ENCODE data around the gene MLX.
A peak's percentile ranks its signal among the peaks of the same experiment; 100 is the strongest.

MLX gene

DNA sequence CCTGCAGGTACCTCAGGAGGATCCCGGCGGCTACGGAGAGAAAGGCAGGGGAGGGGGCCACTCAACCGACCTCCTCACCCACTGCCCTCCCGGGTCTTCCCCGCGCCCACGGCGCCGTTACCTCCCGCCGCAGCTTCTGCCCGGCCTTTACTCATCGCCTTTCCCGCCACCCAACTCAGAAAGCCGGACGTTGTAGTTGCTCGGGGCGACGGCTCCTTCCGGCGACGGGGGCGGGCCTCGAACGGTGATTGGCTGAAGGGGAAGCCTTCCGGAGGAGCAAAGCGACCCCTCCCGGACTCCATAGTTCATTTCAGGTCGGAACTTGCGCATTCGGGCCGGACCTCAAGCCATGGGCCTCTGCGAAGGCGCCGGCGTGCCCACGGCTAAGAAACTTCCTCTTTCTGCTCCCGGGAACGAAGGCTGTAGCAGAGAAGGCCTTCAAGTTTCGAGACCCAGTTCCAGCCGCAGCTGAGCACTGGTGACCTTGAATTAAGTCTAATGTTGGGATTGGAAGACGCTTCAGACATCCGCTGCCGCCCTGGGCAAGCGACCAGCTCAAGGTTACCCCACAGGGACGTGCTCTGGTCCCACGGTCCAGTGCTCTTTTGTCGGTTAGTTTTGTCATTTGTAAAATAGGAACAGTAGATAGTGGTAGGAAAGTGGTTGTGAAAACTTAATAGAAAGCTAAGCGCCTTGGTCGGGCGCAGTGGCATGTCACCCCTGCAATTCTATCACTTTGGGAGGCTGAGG is 10.8 kb downstream of the MLX start, which contains the start of gene PSMC3IP:
TSS of gene PSMC3IP (minus strand) at position 198 of the 750 bp plus-strand sequence. CDS start at position 155, 43 bp downstream.
- TF ChIP-seq POLR2AphosphoS5 (IDR thresholded peaks at IDR 0.05; ENCODE audit: low read depth): peak; percentile 81
- peak; percentile 93 for TF ChIP-seq GABPA (IDR thresholded peaks at IDR 0.05; ENCODE audit: low read depth)
- peak; percentile 13 for TF ChIP-seq REST (IDR thresholded peaks at IDR 0.05; ENCODE audit: insufficient replicate concordance, low read depth)
- no peak for TF ChIP-seq SPI1 (IDR thresholded peaks at IDR 0.05; ENCODE audit: borderline replicate concordance, low read depth)
- TF ChIP-seq, protein P1, sequence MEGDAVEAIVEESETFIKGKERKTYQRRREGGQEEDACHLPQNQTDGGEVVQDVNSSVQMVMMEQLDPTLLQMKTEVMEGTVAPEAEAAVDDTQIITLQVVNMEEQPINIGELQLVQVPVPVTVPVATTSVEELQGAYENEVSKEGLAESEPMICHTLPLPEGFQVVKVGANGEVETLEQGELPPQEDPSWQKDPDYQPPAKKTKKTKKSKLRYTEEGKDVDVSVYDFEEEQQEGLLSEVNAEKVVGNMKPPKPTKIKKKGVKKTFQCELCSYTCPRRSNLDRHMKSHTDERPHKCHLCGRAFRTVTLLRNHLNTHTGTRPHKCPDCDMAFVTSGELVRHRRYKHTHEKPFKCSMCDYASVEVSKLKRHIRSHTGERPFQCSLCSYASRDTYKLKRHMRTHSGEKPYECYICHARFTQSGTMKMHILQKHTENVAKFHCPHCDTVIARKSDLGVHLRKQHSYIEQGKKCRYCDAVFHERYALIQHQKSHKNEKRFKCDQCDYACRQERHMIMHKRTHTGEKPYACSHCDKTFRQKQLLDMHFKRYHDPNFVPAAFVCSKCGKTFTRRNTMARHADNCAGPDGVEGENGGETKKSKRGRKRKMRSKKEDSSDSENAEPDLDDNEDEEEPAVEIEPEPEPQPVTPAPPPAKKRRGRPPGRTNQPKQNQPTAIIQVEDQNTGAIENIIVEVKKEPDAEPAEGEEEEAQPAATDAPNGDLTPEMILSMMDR (IDR thresholded peaks at IDR 0.05; ENCODE audit: insufficient read depth, low read length): peak; percentile 3
- peak; percentile 91 to 98 for DNase-seq (ENCODE audit: low read depth in 1 of 2, low spot score in 1 of 2)
- Histone ChIP-seq H3K27me3 (ENCODE audit: insufficient read depth, poor library complexity, severe bottlenecking) (no peaks in the 10 kb centered on the region), H3K4me3 (replicated peaks; ENCODE audit: insufficient read depth, low read length) (peak within 1 kb of the TSS; percentile 92), H3K27ac (replicated peaks) (peak within 1 kb of the TSS; percentile 94)

DNA sequence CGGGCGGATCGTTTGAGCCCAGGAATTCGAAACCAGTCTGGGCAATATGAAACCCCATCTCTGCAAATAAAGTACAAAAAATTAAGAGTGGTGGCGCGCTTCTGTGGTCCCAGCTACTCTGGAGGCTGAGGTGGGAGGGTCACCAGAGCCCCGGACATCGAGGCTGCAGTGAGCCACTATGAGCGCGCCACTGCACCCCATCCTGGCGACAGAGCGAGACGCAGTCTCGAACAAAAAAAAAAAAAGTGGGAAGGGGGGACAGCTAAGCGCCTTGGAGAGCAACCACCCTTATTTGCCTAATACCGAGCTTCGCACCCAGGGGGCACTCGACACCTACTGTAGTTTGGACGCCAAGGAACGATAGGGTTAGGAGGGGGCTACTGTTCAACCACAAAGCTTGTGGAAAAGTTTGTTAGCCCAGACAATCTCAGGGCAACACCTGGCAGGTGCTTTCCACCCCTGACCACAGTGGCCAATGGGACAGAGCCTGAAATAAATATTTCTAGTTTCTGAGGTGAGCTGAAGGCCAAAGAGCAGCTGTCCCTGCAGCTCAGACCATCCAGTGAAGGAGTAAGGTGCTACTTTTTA is 11.5 kb downstream of the MLX start:
- TF ChIP-seq, protein P1 (IDR thresholded peaks at IDR 0.05; ENCODE audit: insufficient read depth, low read length): peak; percentile 74
- TF ChIP-seq REST (IDR thresholded peaks at IDR 0.05; ENCODE audit: insufficient replicate concordance, low read depth) (peak; percentile 10), POLR2AphosphoS5 (IDR thresholded peaks at IDR 0.05; ENCODE audit: low read depth) (no peak)
- peak overlapping the region; percentile 37 for H3K4me3 ChIP-seq (replicated peaks; ENCODE audit: insufficient read depth, low read length)
- DNase-seq (ENCODE audit: low read depth in 1 of 2, low spot score in 1 of 2): peak in 1 of 2 experiments; percentile 84
- no peaks in the 10 kb centered on the region for H3K27me3 ChIP-seq (ENCODE audit: insufficient read depth, poor library complexity, severe bottlenecking)
- peak overlapping the region; percentile 94 for H3K27ac ChIP-seq (replicated peaks)

DNA sequence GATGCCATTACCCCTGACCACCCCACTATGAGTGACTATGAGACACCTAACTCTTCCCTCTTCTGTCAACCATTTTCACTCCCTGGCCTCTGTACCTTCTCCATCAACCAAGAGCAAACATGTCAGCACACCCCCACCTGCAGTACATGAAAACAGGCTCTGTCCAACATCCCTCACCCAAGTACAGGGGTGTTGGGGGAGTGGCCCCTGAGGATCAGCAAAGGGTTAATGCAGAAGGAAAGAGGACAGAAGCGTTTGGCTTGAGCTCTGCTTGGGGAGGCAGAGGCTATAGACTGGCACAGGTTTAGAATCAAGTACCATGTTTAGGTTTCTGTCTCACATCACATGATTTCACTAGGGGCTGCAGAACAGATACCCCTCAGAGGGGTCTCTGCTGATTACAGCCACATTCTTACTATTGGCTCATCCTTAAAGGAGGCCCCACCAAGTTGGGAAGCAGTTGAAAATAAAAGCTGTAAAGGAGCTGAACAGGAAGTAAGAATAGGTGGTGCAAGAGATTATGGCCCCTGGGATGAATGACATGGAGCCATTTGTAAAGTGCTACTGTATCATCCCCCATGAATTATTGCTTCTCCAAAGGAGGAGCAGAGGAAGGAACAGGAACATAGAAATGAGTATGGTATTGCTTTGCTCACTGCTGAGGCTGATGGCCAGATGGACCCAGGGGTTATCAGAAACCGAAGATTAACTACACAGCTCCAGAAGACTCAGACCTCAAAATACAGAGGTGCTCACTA is 13.1 kb downstream of the MLX start:
- TF ChIP-seq POLR2AphosphoS5 (IDR thresholded peaks at IDR 0.05; ENCODE audit: low read depth): no peak
- no peak for TF ChIP-seq REST (IDR thresholded peaks at IDR 0.05; ENCODE audit: insufficient replicate concordance, low read depth)
- TF ChIP-seq, protein P1 (IDR thresholded peaks at IDR 0.05; ENCODE audit: insufficient read depth, low read length): no peak
- TF ChIP-seq SPI1 (IDR thresholded peaks at IDR 0.05; ENCODE audit: borderline replicate concordance, low read depth): no peak
- TF ChIP-seq GABPA (IDR thresholded peaks at IDR 0.05; ENCODE audit: low read depth): no peak
- DNase-seq (ENCODE audit: low read depth in 1 of 2, low spot score in 1 of 2): no peak
- H3K27ac ChIP-seq (replicated peaks): no peak overlapping the region; the same call in 1 of the 2 replicates

More for the DNA sequence above, 13.1 kb downstream of the MLX start:
- Histone ChIP-seq H3K4me3 (replicated peaks; ENCODE audit: insufficient read depth, low read length) (no peak overlapping the region), H3K27me3 (ENCODE audit: insufficient read depth, poor library complexity, severe bottlenecking) (no peaks in the 10 kb centered on the region)
